NCI-H1048 (cell line): Measurements from ENCODE around the gene HHIP.

Experiments
- DNase-seq: peaks from one replicate; lab custom pipeline; 2025; lab: John Stamatoyannopoulos, UW

Gene HHIP, protein sequence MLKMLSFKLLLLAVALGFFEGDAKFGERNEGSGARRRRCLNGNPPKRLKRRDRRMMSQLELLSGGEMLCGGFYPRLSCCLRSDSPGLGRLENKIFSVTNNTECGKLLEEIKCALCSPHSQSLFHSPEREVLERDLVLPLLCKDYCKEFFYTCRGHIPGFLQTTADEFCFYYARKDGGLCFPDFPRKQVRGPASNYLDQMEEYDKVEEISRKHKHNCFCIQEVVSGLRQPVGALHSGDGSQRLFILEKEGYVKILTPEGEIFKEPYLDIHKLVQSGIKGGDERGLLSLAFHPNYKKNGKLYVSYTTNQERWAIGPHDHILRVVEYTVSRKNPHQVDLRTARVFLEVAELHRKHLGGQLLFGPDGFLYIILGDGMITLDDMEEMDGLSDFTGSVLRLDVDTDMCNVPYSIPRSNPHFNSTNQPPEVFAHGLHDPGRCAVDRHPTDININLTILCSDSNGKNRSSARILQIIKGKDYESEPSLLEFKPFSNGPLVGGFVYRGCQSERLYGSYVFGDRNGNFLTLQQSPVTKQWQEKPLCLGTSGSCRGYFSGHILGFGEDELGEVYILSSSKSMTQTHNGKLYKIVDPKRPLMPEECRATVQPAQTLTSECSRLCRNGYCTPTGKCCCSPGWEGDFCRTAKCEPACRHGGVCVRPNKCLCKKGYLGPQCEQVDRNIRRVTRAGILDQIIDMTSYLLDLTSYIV

DNA sequence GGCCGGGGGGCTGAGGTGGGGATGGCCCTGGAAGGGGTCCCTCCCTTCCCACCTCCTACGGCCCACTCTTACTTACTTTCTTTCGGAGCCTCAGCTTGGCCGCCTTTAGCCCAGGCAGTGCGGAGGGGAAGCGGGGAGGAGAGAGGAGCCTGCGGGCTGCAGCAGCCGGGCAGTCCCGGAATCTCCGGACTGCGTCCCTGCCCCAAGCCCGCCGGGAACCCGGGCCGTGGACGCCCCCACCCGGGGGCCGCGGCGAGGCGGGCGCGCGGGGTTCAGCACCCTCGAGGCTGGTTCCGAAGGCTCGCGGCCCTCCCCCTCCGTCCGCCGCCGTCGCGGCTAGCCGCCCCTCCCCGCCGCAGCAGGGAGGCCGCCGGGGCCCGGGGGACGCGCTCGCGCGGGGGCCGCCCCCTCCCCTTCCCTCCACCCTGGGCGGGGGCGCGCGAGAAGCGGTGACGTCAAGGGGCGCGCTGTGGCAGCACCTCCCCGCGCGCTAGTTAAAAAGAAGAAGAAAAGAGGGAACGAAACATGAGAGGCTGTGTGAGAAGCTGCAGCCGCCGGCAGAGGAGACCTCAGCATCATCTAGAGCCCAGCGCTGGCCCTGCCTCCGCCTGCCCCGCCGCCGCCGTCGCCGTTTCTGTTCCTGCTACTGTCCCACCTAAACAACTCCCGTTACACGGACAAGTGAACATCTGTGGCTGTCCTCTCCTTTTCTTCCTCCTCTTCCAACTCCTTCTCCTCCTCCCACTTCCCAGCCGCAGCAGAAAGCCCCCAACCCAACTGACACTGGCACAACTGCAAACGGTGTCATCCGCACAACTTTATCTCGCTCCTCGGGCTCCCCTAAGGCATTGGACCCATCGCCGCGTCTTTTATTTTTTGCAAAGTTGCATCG is at the start of gene HHIP:
Gene HHIP (plus strand): TSS at position 526 of the 892 bp plus-strand sequence. CDS start 520 bp downstream, outside the sequence.
- DNase-seq = no peak

DNA sequence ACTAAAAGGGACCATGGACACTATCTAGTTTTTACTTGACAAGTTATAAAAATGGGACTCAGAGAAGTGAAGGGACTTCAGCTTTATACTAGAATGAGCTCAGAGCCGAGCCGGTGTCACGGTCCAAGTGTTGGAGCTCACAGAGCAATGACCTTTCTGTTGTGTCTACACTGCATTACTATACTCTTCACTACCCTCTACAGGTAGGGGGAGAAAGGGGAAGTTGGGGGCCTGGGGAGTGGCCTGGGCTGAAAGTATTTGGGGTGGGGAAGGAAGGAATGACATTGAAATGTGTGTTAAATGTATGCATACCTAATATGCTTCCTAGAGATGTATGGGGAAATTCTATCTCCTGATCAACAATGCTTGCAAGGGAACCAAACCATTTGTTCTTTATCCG is 48.8 kb upstream of the HHIP start:
- no peak for DNase-seq

DNA sequence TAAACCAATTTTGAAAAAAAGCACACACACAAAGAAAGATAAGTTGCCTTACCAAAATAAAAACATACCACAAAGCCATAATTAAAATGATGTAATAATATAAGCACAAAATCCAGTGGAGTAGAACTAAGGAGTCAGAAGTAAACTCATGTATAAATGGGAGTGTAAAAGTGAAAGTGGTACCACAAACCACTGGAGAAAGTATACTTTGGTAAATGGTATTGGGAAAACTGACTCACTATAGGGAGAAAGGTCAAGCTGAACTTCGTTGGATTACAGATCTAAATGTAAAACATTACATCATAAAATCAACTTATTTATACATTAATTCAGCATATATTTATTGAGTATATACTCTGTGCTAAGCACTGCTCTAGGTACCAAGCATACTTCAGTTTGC is 46.3 kb upstream of the HHIP start:
- no peak for DNase-seq

DNA sequence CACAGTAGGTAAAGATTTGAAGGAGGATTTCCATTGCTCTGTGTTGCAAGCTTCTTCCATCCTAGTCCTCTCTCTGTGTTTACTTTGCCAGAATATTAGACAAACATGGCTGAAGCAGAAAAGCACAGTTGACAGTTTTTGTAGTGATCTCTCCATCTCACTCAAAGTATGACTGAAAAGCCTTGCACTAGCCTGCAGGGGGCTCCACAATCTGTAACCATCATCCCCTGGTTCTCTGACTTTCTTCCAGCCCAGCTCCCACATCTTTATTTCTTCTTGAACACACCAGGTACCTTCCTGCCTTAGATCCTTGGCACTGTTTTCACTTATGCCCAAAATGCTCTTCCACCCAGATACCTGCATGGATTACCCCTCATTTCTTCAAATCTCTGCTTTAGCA is 34.1 kb upstream of the HHIP start:
- no peak for DNase-seq

DNA sequence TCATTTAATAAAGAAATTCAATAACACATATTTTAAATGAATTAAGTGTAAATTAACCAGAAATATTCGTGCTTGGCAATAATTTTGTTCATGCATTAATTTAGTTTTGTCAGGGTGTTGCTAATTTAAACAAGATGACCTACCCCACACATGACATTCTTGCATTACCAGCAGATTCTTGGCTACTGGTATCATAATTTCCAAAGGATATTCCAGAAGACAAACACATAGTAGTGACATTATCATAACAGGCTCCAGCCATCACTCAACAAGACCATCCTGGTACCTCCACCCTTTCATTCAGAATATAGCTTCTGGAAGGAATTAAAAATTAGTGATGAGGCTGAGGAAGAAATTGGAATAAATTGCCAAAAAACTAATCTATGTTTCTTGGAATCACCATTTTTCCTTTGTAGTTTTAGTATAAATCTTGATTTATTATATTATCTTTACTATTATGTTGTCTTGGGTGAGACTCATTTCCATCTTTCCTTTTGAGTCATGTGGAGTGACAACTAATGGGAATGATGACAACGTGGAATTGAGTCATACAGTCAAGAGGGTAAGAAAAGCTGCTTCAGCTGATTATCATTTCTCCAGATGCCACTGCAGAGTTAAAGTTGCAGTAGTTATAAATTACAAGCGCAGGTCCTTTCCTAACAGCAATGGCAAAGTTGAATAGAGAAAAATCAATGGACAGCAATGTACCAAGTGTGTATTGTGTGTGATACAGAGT is 30.9 kb upstream of the HHIP start:
- no peak for DNase-seq

DNA sequence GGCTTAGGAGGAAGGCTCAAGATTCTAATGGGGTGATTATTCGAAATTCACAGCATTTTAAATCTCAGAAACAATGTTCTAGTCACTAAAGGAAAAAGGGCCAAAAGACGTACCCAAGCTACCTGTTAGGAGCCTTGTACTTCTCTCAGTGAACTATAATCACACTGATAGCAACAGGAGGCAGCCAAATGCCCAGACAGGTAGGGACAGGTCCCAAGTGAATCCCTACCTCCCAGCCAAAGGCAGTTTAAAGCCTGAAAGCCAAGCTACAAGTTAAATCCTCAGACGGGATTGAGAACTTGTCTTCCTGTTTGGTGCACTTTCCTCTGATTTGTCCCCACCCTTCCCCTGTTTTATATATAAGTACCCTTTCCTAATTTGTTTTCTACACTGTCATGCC is 24.3 kb upstream of the HHIP start:
- no peak for DNase-seq

DNA sequence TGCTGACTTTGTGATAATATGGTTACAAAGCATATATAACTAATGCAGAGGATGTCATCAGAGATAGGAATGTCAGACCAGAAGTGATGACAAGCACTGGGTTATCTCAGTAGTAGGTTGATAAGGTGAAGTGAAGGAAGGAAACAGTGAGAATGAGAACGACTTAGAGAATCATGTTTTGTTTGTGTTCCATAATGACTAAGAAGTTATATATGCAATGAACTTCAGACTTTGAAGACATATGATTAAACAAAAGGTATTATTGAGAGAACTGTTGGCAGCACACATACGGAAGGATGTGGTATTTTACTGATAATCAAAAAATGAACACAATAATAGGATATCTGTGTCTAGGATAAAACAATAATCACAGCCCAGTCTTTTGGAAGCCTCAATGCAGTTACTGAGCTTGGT is 18.3 kb upstream of the HHIP start:
- DNase-seq = no peak

DNA sequence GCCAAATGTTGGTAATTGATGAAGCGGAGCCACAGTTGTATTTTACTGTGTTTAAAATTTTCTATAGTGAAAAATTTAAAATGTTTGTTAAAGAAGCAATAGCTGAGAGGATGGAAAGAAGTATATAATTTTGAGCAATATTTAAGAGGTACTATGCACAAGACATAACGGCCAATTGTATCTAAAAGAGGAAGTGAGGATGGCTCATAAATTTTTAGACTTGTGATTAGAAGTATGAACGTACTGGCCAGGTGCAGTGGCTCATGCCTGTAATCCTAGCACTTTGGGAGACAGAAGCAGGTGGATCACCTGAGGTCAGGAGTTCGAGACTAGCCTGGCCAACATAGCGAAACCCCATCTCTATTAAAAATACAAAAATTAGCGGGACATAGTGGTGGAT is 12.7 kb upstream of the HHIP start:
- no peak for DNase-seq

DNA sequence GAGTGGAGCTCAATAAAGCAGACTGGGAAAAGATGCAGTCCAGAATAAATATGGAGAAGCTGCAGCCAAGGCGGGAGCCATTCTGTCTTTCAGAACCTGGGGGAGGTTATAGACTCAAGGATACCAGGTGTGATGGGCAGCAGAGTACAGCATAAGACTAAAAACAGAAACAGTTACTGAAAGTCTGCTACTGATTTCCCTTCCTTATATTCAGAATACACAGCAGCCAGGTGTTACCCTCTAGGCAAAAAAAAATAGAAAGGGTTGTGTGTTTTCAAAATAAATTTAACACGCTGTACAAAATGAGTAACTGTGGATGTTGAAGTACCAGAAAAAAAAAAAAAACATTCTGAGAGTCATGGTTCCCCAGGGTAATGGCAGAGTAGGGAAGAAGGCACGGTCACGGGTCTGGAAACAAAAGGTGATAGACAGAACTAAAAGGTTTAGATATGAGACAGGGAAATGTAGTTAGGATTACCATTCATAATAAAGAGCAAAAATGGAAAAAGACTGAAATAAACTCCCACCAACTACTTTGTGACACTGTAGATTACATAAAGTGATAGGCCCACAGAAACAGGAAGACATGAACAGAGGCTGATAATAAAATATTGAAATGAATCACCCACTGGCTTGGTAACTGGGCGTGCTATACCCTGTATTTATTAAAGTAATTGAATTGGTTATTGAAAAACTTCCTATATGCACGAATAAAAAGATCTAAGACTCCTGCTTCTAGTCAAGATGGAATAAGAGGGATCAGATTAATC is 10.8 kb upstream of the HHIP start:
- no peak for DNase-seq

DNA sequence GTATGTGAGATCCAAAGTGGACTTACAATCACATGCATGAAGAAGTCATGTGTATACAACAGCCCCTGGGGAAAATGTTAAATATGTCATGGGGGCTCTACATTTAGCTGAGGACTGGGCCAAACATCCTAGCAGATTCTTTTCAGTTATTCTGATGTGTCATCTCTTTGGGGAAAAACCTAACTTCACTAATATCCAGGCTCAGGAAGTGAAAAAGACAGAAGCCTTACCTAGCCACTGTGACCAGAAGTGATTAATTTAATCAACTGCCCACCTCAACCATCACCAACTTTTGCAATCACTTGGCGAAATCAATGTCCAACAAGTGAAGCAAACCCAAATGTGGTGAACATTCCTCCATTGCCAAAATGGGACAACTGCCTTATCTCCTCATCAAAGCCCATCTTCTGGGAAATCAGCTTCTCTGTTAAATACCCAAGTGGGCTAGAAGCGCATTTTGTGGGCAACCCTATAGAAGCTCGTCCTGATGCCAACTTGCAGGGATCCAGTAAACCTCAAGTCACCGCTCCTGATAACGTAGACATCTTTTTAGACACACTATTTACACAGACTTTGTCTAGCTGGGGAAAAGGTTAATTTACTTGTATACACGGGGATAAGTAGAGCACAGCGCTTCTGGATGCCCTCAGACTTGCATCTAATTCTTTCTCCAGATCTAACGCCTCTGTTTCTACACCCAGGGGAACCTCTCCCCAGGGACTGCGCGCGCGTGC is 1.4 kb upstream of the HHIP start:
- DNase-seq = no peak

DNA sequence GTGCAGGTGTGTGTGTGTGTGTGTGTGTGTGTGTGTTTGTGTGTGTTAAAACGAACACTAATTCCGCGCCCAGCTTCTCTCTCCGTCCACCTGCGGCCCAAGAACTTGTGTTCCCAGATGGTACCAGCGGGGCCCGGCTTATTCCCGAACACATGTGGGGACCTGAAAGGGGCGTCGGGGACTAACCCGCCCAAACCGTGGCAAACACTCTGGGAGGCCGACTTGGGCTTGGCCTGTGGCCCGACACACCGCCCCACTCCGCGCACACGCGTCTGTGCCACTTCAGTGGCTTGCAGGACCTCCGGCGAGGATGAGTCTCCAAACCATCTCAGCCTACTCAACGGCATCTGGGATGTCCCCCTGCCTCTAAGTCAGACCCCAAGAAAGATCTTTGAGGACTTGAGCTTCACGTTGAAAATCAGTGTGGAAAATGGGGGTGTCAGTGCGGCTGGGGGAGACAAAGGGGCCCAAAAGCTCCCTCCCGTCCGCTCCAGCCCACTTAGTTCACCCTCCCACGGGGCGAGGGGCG is 790 bp upstream of the HHIP start:
- no peak for DNase-seq

DNA sequence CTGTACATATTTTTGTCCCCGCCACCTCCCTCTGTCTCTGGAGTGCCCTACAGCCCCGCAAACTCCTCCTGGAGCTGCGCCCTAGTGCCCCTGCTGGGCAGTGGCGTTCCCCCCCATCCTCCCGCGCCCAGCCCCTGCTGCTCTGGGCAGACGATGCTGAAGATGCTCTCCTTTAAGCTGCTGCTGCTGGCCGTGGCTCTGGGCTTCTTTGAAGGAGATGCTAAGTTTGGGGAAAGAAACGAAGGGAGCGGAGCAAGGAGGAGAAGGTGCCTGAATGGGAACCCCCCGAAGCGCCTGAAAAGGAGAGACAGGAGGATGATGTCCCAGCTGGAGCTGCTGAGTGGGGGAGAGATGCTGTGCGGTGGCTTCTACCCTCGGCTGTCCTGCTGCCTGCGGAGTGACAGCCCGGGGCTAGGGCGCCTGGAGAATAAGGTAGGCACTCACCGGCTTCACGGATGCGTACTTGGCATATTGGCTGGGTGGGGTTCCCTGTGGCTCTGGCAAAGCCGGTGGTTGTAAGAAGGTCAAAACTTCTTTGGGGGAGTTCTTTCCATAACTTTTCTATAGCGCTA is 653 bp downstream of the HHIP start:
- no peak for DNase-seq

DNA sequence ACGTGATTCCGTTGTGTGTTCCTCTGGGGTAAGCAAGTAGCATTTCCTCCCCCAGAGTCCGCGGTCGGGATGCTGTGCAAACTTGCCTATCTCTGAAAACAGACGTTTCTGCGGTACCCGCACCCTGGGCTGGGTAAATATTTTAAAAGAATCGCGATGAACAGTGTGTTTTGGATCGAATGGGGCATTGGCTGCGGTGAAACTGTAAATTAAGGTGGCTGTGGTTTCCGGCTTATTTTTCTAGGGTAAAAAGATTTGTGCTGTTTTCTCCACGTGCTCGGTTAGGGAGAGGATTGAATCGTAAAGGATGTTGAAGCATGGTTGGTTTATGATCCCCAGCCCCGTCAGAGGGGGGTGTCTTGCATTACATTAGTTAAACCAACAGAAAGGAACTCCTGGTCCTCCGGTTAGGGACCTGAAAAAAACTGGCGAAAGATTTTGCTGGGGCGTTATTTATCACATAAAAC is 1.2 kb downstream of the HHIP start:
- DNase-seq = no peak

DNA sequence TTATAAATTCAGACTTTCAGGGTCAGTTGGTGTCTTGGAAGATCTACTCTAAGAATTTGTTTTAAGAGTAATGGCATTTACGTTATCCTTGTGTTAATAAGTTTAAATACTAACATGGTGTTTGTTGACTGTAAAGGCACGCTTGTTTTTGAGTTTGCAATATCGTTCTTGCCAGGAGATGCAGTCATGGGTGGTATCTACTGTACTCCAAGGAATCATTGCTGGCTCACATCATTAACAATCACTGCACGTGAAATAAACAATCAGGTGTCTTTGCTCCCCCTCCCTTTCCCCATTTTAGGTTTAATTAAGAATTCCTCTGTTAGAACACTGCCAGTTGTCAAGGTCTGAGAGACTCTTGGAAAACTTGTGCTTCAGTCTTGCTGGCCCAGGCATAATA is 1.6 kb downstream of the HHIP start:
- DNase-seq = no peak

DNA sequence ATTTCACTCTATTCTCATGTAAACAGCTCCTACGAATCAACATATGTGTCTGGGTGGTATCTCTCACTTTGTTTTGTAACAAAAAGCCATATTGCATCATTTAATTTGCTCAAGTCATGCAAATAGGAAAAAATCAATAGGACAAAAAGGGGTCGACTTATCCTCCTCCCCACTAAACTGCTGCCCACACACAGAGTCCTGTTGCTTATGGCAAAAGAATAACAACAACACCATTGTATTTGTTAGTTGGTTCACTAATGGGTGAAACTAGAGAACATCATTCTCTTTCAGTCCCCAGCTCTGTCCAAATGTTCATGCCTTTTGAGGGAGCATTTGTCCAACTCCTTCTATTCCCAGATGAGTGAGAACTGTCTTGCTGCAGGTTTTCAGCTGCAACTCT is 2.1 kb downstream of the HHIP start:
- no peak for DNase-seq

DNA sequence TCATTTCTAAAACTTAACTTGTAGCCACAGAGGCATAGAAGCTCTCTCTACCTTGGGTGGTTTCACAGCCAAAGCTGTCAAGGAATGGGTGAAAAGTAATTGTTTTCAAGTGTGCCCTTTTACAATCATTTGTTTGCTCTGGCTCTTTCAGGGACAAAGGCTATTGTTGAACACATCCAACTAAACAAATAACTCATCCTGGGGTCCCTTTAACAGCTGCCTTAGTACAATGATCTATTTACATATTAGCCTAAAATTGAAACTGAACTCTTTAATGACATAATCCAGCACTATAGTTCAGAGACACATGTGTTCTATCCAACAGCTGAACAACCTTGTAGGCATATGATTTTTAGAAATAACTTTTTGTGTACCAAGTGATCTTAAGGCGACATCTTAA is 3.7 kb downstream of the HHIP start:
- no peak for DNase-seq

DNA sequence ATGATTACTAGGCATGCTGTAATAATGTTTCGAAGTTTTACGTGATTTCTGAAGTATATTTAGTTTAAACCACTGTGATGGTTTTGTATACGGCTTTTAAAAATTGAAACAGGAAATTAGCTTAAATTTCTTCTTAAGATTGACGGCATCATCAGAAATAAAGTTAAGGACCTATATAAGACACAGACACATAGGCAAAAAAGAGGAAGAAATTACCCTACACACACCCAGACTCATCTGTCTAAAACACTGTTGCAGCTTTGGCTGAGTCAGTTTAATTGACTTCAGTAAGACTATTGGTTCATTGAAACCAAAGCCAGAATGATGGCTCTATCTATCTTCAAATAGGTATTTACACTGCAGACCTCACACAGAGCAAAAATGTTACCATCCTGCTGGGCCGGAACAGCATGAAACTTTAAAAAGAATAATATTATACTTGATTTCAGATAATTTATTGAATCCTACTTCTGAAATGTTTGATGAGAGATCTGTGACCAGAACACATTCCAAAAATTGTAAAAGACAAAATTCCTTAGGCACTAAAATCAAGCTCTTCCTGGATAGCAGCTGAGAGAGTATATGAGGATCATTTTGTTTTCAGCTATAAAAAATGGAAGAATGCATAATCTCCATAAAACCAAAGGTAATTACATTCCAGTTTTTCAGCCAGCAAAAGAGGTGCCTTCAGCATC is 4.5 kb downstream of the HHIP start:
- DNase-seq = no peak

DNA sequence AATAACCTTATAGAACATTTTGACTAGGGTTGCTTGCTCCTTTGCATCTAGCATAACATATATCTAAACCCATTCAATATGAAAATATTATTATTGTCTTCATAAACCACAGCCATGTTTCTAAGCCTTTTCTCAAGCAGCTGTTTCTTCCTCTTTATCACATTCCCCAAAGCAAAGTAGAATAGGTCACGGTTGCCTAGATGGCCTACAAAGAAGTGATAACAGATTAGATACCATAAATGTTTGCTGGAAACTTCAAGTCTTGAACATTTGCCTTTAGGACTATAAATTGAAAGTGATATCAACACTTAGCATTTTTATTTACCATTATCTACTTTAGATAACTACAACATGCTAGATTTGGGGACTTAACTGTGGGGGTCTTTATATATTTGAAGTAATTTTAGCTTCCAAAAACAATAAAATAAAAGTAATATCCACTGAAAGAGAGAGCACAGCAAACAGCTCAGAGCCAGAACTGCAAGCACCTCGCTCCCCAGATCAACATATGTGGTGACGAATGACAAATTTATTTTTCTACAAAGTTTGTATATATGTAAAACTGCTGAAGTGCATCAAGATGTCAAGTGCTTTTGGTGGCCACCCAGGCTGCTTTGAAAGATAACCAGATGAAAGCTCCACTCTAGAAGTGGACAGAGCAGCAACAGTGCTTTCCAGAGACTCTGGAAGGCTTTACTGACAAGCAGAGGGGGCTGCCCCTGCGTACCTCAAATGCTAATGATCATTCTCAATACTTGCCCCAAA is 8.0 kb downstream of the HHIP start:
- DNase-seq = no peak
